IPS DF 4.7 (cell line): ENCODE data around the gene PCNX4.

Source experiments
- DNase-seq: peaks from one replicate; pipeline ENCODE4 v3.0.0-alpha.2; 2013; ENCODE audit warnings: low spot score; ENCODE audit errors: extremely low read depth

Gene PCNX4

GRCh38 chr14:60204843-60205774, 113.4 kb downstream of the PCNX4 start:
- no peak for DNase-seq

GRCh38 chr14:60206249-60206670, 114.5 kb downstream of the PCNX4 start:
- no peak for DNase-seq

GRCh38 chr14:60206837-60207533, 115.3 kb downstream of the PCNX4 start:
- DNase-seq, result no peak

GRCh38 chr14:60210703-60211102, 119.0 kb downstream of the PCNX4 start:
- no peak for DNase-seq

- no peak for DNase-seq
These were observed 119.4 kb downstream of the PCNX4 start for GRCh38 chr14:60211153-60211552.

- no peak for DNase-seq
These were observed 121.0 kb downstream of the PCNX4 start for GRCh38 chr14:60212503-60213371.

GRCh38 chr14:60214003-60214402, 122.3 kb downstream of the PCNX4 start:
- DNase-seq, result no peak

GRCh38 chr14:60214415-60215126, 122.8 kb downstream of the PCNX4 start:
- no peak for DNase-seq

GRCh38 chr14:60215127-60215444, 123.4 kb downstream of the PCNX4 start:
- no peak for DNase-seq

- no peak for DNase-seq
These were observed 124.0 kb downstream of the PCNX4 start for GRCh38 chr14:60215520-60216420.

- DNase-seq, result no peak
These were observed 126.0 kb downstream of the PCNX4 start for GRCh38 chr14:60217713-60218112.
